K562 (cell line): Measurements from ENCODE around the gene NOLC1. TPM values are rescaled to one million over a fixed set of nuclear protein-coding genes. Genes with fewer than 3 reads are reported as not detected.

Source experiments
- ATF7 ChIP-seq: fragments of 450-650 bp; IDR thresholded peaks from 2 replicates; pipeline ENCODE4 v1.7.1; 2014; ENCODE audit warnings: mild to moderate bottlenecking, moderate library complexity
- CBFA2T2 ChIP-seq: fragments of 450-650 bp; conservative IDR thresholded peaks from 2 replicates; pipeline ENCODE4 v1.6.1; 2017; ENCODE audit warnings: mild to moderate bottlenecking
- CHD2 ChIP-seq: IDR thresholded peaks from 2 replicates; pipeline ENCODE4 v1.6.1; 2011; ENCODE audit warnings: low read depth, low read length
- EGR1 ChIP-seq: fragments of 450-650 bp; conservative IDR thresholded peaks from 2 replicates; pipeline ENCODE4 v1.6.1; 2017; ENCODE audit warnings: mild to moderate bottlenecking
- FOSL1 ChIP-seq: fragments of 200-800 bp; sonication (Bioruptor generic); conservative IDR thresholded peaks from 2 replicates; pipeline ENCODE4 v1.6.1; 2016; ENCODE audit warnings: missing genetic modification characterization, missing compliant biosample characterization
- FOXM1 ChIP-seq, 2 experiments: fragments of 450-650 bp in 1 of 2; sonication (generic) in 1 of 2; formaldehyde crosslinking in 1 of 2; IDR thresholded peaks; 2 replicates each; pipeline versions ENCODE4 v1.6.1 to v1.9.0; 2017 to 2022; ENCODE audit warnings: low read depth in 2 of 2, mild to moderate bottlenecking in 2 of 2, missing genetic modification reagents in 1 of 2, moderate library complexity in 1 of 2
- GABPA ChIP-seq: fragments of 200-800 bp; sonication (Bioruptor generic); conservative IDR thresholded peaks from 2 replicates; pipeline ENCODE4 v1.6.1; 2016; ENCODE audit warnings: low read depth, missing genetic modification characterization, missing compliant biosample characterization
- GTF2E2 ChIP-seq: fragments of 200-800 bp; sonication (Bioruptor generic); IDR thresholded peaks from 2 replicates; pipeline ENCODE4 v1.6.1; 2016; ENCODE audit warnings: missing genetic modification characterization, missing compliant biosample characterization
- L3MBTL2 ChIP-seq: fragments of 450-650 bp; IDR thresholded peaks from 2 replicates; pipeline ENCODE4 v1.6.1; 2016; ENCODE audit warnings: mild to moderate bottlenecking, moderate library complexity
- RAD21 ChIP-seq, 2 experiments: fragments of 250-450 bp in 1 of 2; fragments of 450-650 bp in 1 of 2; sonication (Bioruptor Pico) in 1 of 2; formaldehyde crosslinking in 1 of 2; IDR thresholded peaks in 1 of 2; conservative IDR thresholded peaks in 1 of 2; 2 replicates each; pipeline versions ENCODE4 v1.4.0 to v1.8.0; 2020 to 2022; ENCODE audit warnings: mild to moderate bottlenecking in 2 of 2, moderate library complexity in 1 of 2
- RBFOX2 ChIP-seq: fragments of 200-400 bp; formaldehyde crosslinking; IDR thresholded peaks from 2 replicates; pipeline ENCODE4 v1.6.1; 2017; ENCODE audit warnings: low read depth, mild to moderate bottlenecking, low read length, moderate library complexity
- SAP30 ChIP-seq: fragments of 200-600 bp; sonication (generic); IDR thresholded peaks from 2 replicates; pipeline ENCODE4 v1.6.1; 2012; ENCODE audit warnings: borderline replicate concordance, low read depth, mild to moderate bottlenecking, moderate library complexity, low read length, control low read depth, inconsistent platforms; ENCODE audit not compliant: insufficient read depth, poor library complexity, severe bottlenecking
- SMAD1 ChIP-seq: fragments of 150-350 bp; IDR thresholded peaks from 2 replicates; pipeline ENCODE4 v1.6.1; 2014; ENCODE audit warnings: low read length, low read depth; ENCODE audit not compliant: partially characterized antibody
- SUPT5H ChIP-seq: fragments of 450-650 bp; IDR thresholded peaks from 2 replicates; pipeline ENCODE4 v1.6.1; 2016
- ZNF512 ChIP-seq: IDR thresholded peaks from 2 replicates; pipeline ENCODE4 v1.6.1; 2016; ENCODE audit warnings: missing genetic modification characterization, missing compliant biosample characterization
- ZNF655 ChIP-seq: fragments of 250-450 bp; sonication (Bioruptor Pico); IDR thresholded peaks from 2 replicates; pipeline ENCODE4 v1.5.0; 2021
- ZNF75A ChIP-seq: fragments of 450-650 bp; formaldehyde crosslinking; IDR thresholded peaks from 2 replicates; pipeline ENCODE4 v1.4.0; 2020; ENCODE audit warnings: mild to moderate bottlenecking
- ZNF764 ChIP-seq: fragments of 250-450 bp; sonication (Bioruptor Pico); IDR thresholded peaks from 2 replicates; pipeline ENCODE4 v1.4.0; 2020; ENCODE audit warnings: low read depth, mild to moderate bottlenecking, moderate library complexity
- polyA plus RNA-seq, 8 experiments: library from polyadenylated mRNA; depleted of rRNA in 4 of 8; stranded (reverse) in 5 of 8; unstranded in 3 of 8; fragments of >200 nt; fragmentation: Nextera tagmentation in 2 of 8; fragmentation: Illumina TruSeq in 1 of 8; extraction: Ambion mirVana in 2 of 8; extraction: Trizol in 1 of 8; gene quantifications; 2 replicates each; pipeline versions ENCODE4 v1.2.1 to v1.2.3, GENCODE V29; 2011 to 2014; ENCODE audit warnings: inconsistent platforms in 1 of 8, missing spikeins in 1 of 8
- total RNA-seq, 7 experiments: library from RNA; depleted of rRNA in 6 of 7; stranded (reverse); fragments of >200 nt in 6 of 7; fragmentation: Illumina TruSeq in 2 of 7; extraction: Trizol in 2 of 7; gene quantifications; 2 replicates each; pipeline versions ENCODE4 v1.2.1 to v1.2.3, GENCODE V29; 2011 to 2021; ENCODE audit warnings: low replicate concordance in 1 of 7
- TF ChIP-seq, protein P1 (sequence below): IDR thresholded peaks from 2 replicates; pipeline ENCODE4 v1.6.1; 2011; ENCODE audit not compliant: insufficient read length; ENCODE audit errors: extremely low read depth
- TF ChIP-seq, protein P2 (sequence below): fragments of 200-800 bp; sonication (Bioruptor generic); IDR thresholded peaks from 2 replicates; pipeline ENCODE4 v1.6.1; 2017; ENCODE audit warnings: missing genetic modification characterization, missing compliant biosample characterization
- TF ChIP-seq, protein P3 (sequence below): fragments of 450-650 bp; formaldehyde crosslinking; IDR thresholded peaks from 2 replicates; pipeline ENCODE4 v1.4.0; 2022; ENCODE audit warnings: mild to moderate bottlenecking, moderate library complexity

NOLC1 gene
- total and polyA plus RNA-seq, 9 of the 15 experiments (the other 6 are each of a cell fraction or from before 2014, with no cell fraction given), result 102 to 310 (median 165) TPM

DNA sequence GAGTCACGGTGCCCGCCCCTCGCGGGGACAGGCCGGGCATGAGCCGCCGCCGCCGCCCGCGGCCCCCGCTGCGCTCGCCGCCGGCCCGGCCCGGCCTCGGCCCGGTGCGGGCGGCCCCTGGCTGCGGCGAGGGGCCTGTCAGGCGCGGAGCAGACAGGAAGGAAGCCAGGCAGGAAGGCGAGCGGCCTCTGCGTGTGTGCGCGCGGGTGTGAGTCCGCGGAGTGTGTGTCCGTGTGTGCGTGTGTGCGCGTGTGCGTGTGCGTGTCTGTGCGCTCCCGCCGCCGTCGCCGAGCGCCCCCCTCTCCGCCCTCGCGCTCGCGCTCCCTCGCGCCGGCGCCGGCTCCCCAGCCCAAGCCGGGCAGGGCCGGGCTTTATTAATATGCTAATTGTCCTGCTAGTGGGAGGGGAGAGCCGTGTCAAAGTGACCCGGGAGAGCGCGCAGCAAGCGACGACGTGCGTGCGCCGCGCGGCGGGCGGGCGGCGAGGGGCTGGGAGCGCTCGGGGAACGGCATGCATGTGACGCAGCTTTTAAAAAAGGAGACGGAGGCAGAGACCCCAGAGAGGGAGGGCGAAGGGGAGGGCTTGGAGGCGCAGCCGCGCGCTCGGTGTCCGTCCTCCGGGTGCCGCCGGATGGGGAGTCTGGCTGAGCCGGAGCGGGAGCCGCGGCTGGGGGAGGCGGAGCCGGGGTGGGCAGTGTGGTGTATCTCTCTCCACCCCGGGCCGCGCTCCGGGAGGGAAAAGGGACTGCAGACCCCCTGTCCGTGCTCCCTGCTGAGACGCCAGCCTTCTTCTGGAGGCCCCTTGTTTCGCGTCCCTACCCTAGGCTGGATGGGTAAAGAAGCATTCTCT, 31.8 kb upstream of the NOLC1 start, which contains the start of gene LDB1 (continued):
- TF ChIP-seq ZNF75A (CRISPR knock-in tag) (peak; percentile 52; the same call in 1 of the 2 replicates), ZNF512 (no peak), GABPA (tag) (peak; percentile 60), SMAD1 (peak; percentile 17), ATF7 (peak; percentile 49; the same call in 1 of the 2 replicates), L3MBTL2 (peak; percentile 65; the same call in 1 of the 2 replicates), SAP30 (peak; percentile 28), EGR1 (no peak), FOXM1 (IDR thresholded peaks at IDR 0.05; ENCODE audit: low read depth) (no peak), FOXM1 (CRISPR knock-in tag; IDR thresholded peaks at IDR 0.05; ENCODE audit: low read depth) (0 out of 2 replicates have a peak, but pooled peaks have one; percentile 32), RAD21 (CRISPR knock-in tag; conservative IDR thresholded peaks at IDR 0.05 in 1 of 2, IDR thresholded peaks at IDR 0.05 in 1 of 2) (0 out of 4 replicates have a peak, but pooled peaks of 1 of the 2 experiments have one; percentile 1), SUPT5H (peak; percentile 66), CBFA2T2 (no peak), ZNF655 (no peak), FOSL1 (tag) (no peak), ZNF764 (CRISPR knock-in tag) (no peak), RBFOX2 (peak; percentile 88), CHD2 (no peak), GTF2E2 (tag) (no peak)
- TF ChIP-seq, protein P1, sequence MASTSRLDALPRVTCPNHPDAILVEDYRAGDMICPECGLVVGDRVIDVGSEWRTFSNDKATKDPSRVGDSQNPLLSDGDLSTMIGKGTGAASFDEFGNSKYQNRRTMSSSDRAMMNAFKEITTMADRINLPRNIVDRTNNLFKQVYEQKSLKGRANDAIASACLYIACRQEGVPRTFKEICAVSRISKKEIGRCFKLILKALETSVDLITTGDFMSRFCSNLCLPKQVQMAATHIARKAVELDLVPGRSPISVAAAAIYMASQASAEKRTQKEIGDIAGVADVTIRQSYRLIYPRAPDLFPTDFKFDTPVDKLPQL, result no peak
- TF ChIP-seq, protein P2, sequence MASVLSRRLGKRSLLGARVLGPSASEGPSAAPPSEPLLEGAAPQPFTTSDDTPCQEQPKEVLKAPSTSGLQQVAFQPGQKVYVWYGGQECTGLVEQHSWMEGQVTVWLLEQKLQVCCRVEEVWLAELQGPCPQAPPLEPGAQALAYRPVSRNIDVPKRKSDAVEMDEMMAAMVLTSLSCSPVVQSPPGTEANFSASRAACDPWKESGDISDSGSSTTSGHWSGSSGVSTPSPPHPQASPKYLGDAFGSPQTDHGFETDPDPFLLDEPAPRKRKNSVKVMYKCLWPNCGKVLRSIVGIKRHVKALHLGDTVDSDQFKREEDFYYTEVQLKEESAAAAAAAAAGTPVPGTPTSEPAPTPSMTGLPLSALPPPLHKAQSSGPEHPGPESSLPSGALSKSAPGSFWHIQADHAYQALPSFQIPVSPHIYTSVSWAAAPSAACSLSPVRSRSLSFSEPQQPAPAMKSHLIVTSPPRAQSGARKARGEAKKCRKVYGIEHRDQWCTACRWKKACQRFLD (CRISPR knock-in tag), result peak; percentile 66; the same call in 1 of the 2 replicates
- TF ChIP-seq, protein P3, sequence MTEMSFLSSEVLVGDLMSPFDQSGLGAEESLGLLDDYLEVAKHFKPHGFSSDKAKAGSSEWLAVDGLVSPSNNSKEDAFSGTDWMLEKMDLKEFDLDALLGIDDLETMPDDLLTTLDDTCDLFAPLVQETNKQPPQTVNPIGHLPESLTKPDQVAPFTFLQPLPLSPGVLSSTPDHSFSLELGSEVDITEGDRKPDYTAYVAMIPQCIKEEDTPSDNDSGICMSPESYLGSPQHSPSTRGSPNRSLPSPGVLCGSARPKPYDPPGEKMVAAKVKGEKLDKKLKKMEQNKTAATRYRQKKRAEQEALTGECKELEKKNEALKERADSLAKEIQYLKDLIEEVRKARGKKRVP, result no peak
